BJ (cell line): ENCODE results near the gene FAAP100. TPM values are rescaled to one million over a fixed set of nuclear protein-coding genes. Genes with fewer than 3 reads are reported as not detected.
"Not testable (repeated sequence)": the region's sequence is repeated elsewhere in the genome, so short reads cannot be mapped to it uniquely, and the experiment has no call there.

Source experiments
- CTCF ChIA-PET: fragments of 350-600 bp; formaldehyde crosslinking; extraction: SDS; loops from one replicate; lab custom pipeline; 2021; ENCODE audit warnings: antibody characterized with exemption, inconsistent platforms; lab: Yijun Ruan, JAX
- POLR2A ChIA-PET: fragments of 300-600 bp; sonication (Branson Sonifier 250); formaldehyde crosslinking; extraction: SDS; loops from one replicate; lab custom pipeline; 2021; ENCODE audit warnings: antibody characterized with exemption; lab: Charles Lee
- DNase-seq: peaks from one replicate; pipeline ENCODE4 v3.0.0-alpha.2; 2011; ENCODE audit warnings: low read depth
- H3K27me3 ChIP-seq: 2 replicates; pipeline ENCODE4 v1.6.0; 2011; ENCODE audit warnings: low read length; ENCODE audit not compliant: control insufficient read depth, insufficient read depth
- H3K36me3 ChIP-seq: 2 replicates; pipeline ENCODE4 v1.5.1; 2011; ENCODE audit warnings: low read length; ENCODE audit not compliant: control insufficient read depth, insufficient read depth
- H3K4me3 ChIP-seq: 2 replicates; pipeline ENCODE4 v1.5.1; 2011; ENCODE audit warnings: low read depth, mild to moderate bottlenecking, control low read depth, low read length
- CTCF ChIP-seq: IDR thresholded peaks from 2 replicates; pipeline ENCODE4 v1.5.1; 2011; ENCODE audit warnings: low read depth, mild to moderate bottlenecking, control low read depth, inconsistent platforms, low read length, moderate library complexity; ENCODE audit not compliant: insufficient read depth
- polyA plus RNA-seq: library from polyadenylated mRNA; depleted of rRNA; stranded (reverse); fragments of >200 nt; gene quantifications from 2 replicates; pipeline ENCODE4 v1.2.3, GENCODE V29; 2011

The FAAP100 gene
- polyA plus RNA-seq, 1 experiment, result 11.2 TPM

- Histone ChIP-seq H3K27me3 (peaks cover 2% of the 10 kb centered on the region; the same call in 1 of the 2 replicates), H3K4me3 (no peak overlapping the region), H3K36me3 (peaks cover 5% of the 10 kb centered on the region)
- ChIA-PET POLR2A (no interaction called here), CTCF (no interaction called here)
- no peak for TF ChIP-seq CTCF
- no peak for DNase-seq
These were observed 17.2 kb downstream of the FAAP100 start for GRCh38 chr17:81535007-81535328.

- no peak overlapping the region for H3K4me3 ChIP-seq
- peaks cover 5% of the 10 kb centered on the region for H3K36me3 ChIP-seq
- DNase-seq, result no peak
- no peak for TF ChIP-seq CTCF
- POLR2A ChIA-PET, result no interaction called here
- CTCF ChIA-PET, result no interaction called here
- peaks cover 2% of the 10 kb centered on the region; the same call in 1 of the 2 replicates for H3K27me3 ChIP-seq
These were observed 17.8 kb downstream of the FAAP100 start for GRCh38 chr17:81534157-81535006.

GRCh38 chr17:81533339-81534141, 18.6 kb downstream of the FAAP100 start:
- no peak for DNase-seq
- Histone ChIP-seq H3K4me3 (no peak overlapping the region), H3K27me3 (peaks cover 2% of the 10 kb centered on the region; the same call in 1 of the 2 replicates), H3K36me3 (peaks cover 5% of the 10 kb centered on the region)
- ChIA-PET CTCF (interaction anchor here (1.3 kb wide), 1 partner anchor 14 kb away, joined by 3 read pairs; no protein-coding TSS in a partner anchor), POLR2A (no interaction called here)
- TF ChIP-seq CTCF, result no peak

- ChIA-PET POLR2A (no interaction called here), CTCF (interaction anchor here (1.3 kb wide), 1 partner anchor 14 kb away, joined by 3 read pairs; no protein-coding TSS in a partner anchor)
- no peak for DNase-seq
- TF ChIP-seq CTCF, result no peak
- peaks cover 2% of the 10 kb centered on the region; the same call in 1 of the 2 replicates for H3K27me3 ChIP-seq
- no peak overlapping the region for H3K4me3 ChIP-seq
- peaks cover 1% of the 10 kb centered on the region; the same call in 1 of the 2 replicates for H3K36me3 ChIP-seq
These were observed 19.5 kb downstream of the FAAP100 start for GRCh38 chr17:81532490-81533287.

GRCh38 chr17:81531998-81532404, 20.2 kb downstream of the FAAP100 start:
- H3K4me3 ChIP-seq, H3K27me3 ChIP-seq, H3K36me3 ChIP-seq, DNase-seq, POLR2A ChIA-PET: not testable (repeated sequence)
- CTCF ChIA-PET, result interaction anchor here (1.3 kb wide), 1 partner anchor 13 kb away, joined by 3 read pairs; no protein-coding TSS in a partner anchor

GRCh38 chr17:81531013-81531412, 21.1 kb downstream of the FAAP100 start:
- POLR2A ChIA-PET, H3K4me3 ChIP-seq, DNase-seq, H3K27me3 ChIP-seq, H3K36me3 ChIP-seq: not testable (repeated sequence)
- CTCF ChIA-PET, result interaction anchor here (1.4 kb wide), 1 partner anchor 70 kb away, joined by 5 read pairs; no protein-coding TSS in a partner anchor
